DMS 273 (cell line): ENCODE results near the gene PITHD1.
A peak's percentile ranks its signal among the peaks of the same experiment; 100 is the strongest.
"Not testable (repeated sequence)": the region's sequence is repeated elsewhere in the genome, so short reads cannot be mapped to it uniquely, and the experiment has no call there.

Experiments
- DNase-seq: peaks from one replicate; lab custom pipeline; 2025; ENCODE audit not compliant: unreplicated experiment; lab: John Stamatoyannopoulos, UW

PITHD1 gene

GRCh38 chr1:23823767-23824166, 45.5 kb downstream of the PITHD1 start:
- DNase-seq, result no peak

DNA sequence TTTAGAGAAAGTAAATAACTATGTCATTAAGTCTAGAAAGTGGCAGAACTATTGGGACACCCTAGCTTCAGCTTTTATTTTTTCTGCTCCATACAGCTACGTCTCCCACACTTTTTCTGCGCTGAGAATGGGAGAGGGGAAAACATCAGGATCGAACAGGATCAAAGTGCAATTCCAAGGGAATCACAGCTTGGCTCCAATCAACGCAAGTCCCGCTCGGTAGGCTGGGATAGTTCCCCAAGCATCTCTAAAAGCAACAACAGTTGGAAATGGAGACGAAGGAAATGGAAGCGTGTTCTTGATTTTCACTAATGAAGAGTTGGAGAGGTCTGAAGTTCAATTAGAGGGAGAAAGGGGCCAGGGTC, 46.5 kb downstream of the PITHD1 start:
- peak; percentile 43 for DNase-seq

- peak; percentile 97 for DNase-seq
These were observed 47.0 kb downstream of the PITHD1 start, which contains the start of gene HMGCL for GRCh38 chr1:23825076-23825761. HMGCL (minus strand) TSS chr1:23825429; CDS start chr1:23825415, 14 bp downstream.

GRCh38 chr1:23825762-23826522, 47.7 kb downstream of the PITHD1 start:
- DNase-seq, result no peak

DNA sequence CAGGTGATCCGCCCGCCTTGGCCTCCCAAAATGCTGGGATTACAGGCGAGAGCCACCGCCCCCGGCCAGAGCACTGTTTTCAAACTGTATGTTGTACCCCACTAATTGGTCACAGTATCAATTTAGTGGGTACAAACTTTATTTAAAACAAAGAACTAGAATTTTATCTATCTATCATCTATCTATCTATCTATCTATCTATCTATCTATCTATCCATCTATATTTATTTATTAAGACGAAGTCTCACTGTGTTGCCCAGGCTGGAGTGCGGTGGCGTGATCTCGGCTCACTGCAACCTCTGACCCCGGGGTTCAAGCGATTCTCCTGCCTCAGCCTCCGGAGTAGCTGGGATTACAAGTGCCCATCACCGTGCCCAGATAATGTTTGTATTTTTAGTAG, 48.4 kb downstream of the PITHD1 start:
- DNase-seq, result not testable (repeated sequence)

DNA sequence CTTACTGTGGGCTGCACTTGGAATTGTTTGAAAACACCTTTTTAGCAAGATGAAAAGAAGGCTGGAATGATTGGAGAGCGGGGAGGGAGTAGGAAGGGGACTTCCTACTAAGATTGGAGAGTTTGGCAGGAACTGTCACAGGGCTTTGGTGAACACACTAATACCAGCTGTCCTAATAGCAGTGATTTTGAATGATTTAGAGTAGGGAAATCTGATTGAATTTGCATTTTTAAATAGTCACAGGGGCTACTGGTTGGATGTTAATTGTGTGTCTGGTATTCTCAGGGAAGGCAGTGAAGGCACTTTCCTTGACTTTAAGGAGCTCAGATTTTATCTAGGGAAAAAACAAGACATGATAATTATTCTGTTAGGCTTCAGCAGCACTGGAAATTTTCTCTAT, 49.5 kb downstream of the PITHD1 start:
- DNase-seq, result no peak

GRCh38 chr1:23834156-23834555, 55.9 kb downstream of the PITHD1 start:
- peak; percentile 32 for DNase-seq

DNA sequence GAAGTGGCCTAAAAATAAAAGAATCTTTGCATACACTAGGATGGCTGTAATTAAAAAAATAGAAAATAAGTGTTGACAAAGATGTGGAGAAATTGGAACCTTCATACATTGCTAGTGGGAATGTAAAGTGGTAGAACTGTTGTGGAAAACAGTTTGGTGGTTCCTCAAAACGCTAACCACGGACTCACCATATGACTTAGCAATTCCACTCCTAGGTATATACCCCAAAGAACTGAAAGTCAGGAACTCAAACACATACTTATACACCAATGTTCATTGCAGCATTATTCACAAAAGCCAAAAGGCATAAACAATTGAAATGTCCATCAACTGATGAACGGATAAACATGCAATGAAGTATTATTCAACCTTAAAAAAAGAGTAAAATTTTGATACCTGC, 57.8 kb downstream of the PITHD1 start:
- DNase-seq, result no peak
